Neural crest cell (in vitro differentiated cells): ENCODE results near the gene GMEB2. TPM values are rescaled to one million over a fixed set of nuclear protein-coding genes. Genes with fewer than 3 reads are reported as not detected.

Experiments used
- DNase-seq: peaks from one replicate; pipeline ENCODE4 v3.0.0; 2021; ENCODE audit warnings: low read depth, mixed read lengths, low spot score
- H3K27ac Mint-ChIP-seq: one replicate; pipeline ENCODE4 v1.8.0; 2021; ENCODE audit warnings: mild to moderate bottlenecking, mixed read lengths; ENCODE audit not compliant: unreplicated experiment
- H3K27me3 Mint-ChIP-seq: 2 replicates; pipeline ENCODE4 v1.8.0; 2021; ENCODE audit warnings: low read depth, mild to moderate bottlenecking, mixed read lengths
- H3K36me3 Mint-ChIP-seq: 2 replicates; pipeline ENCODE4 v1.8.0; 2021; ENCODE audit warnings: low read depth, mild to moderate bottlenecking, mixed read lengths
- H3K4me1 Mint-ChIP-seq: 2 replicates; pipeline ENCODE4 v1.8.0; 2021; ENCODE audit warnings: mixed read lengths
- H3K4me3 Mint-ChIP-seq: one replicate; pipeline ENCODE4 v1.8.0; 2021; ENCODE audit warnings: mild to moderate bottlenecking, mixed read lengths
- H3K9me3 Mint-ChIP-seq: 2 replicates; pipeline ENCODE4 v1.8.0; 2021; ENCODE audit warnings: mixed read lengths
- total RNA-seq: library from RNA; stranded (reverse); gene quantifications from 2 replicates; pipeline ENCODE4 v1.2.1, GENCODE V29; 2021
- TF ChIP-seq, protein P1 (sequence below): fragments of 200-600 bp; sonication (generic); conservative IDR thresholded peaks from 2 replicates; pipeline ENCODE4 v1.5.0; 2021; ENCODE audit warnings: antibody characterized with exemption, mild to moderate bottlenecking

The GMEB2 gene
- total RNA-seq, 1 donor from 2014 or later: 15.2 TPM

DNA sequence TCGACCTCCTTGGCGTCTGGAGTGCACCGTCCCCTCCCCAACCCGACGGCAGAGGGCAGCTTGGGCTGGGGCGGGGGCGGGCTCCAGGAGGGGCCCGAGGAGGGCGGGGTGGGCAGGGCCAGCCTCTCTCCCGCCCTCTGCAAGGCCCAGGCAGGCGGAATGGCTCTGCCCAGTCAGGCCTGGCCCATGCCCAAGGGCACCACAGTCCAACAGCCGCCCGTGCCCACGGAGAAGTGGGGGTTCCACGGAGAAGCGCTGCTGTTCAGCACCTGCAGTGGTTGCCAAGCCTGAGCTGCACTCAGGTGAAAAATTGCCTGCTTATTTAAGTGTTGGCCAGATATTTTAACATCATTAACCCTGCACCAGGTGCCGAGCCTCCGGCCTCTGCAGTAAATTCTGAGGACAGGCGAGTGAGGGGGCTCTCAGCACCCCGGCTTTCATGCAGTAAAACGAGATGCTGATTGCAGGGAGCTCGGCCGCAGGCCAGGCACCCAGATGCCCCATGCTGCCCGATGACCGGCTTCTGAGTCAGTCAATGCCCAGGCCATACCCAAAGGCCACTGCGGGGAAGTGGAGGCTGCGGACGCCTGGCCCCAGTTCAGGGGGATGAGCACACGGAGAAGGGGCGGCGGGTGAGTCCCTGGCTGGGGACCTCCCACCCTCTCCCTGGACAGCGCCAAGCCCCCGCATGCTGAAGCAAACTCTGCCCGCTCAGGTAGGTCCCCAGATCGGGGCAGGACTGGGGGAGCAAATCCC lies 79.0 kb downstream of the GMEB2 start, which contains the start of gene SRMS:
Gene SRMS (minus strand): TSS at position 25 of the 756 bp plus-strand sequence. CDS start 286 bp downstream, outside the sequence.
- Mint-ChIP-seq H3K27ac (no peak within 1 kb of the TSS), H3K4me1 (peaks cover 5% of the 10 kb centered on the region)

DNA sequence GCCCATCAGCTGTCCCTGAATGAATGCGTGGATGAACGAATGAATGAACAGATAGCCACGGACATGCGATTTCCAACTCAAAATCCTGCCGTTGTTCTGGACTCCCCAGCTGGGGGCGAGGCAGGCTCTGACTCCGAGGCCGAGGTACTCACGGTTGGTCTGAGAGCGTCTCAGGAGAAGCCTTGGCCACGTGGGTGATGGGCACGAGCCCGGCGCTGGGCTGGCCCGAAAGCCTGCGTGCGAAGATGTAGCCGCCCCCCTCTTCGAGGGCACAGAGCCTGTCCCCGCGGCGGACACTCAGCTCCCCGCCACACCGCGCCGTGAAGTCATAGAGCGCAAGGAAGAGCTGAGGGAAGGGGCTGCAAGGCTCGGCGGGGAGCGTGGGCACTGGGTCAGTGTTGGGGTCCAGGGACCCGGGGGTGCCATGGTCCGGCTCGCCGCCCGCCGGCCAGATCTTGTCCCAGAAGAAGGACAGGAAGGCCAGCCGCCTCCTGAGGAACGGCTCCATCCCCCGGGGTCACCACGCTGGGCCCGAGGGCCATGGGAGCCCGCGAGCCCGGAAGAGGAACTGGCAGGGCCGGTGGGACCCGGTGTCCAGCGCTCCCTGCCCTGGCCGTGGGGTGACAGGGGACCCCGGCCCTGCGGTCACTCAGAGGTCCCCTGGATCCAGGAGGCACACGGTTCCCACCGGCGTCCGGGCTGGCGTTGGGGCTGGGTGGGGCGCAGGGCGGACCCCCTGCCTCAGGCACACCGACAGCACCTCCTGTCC lies 79.8 kb downstream of the GMEB2 start:
- no peak overlapping the region for H3K27ac Mint-ChIP-seq
- no peaks in the 10 kb centered on the region for H3K9me3 Mint-ChIP-seq
- TF ChIP-seq, protein P1, sequence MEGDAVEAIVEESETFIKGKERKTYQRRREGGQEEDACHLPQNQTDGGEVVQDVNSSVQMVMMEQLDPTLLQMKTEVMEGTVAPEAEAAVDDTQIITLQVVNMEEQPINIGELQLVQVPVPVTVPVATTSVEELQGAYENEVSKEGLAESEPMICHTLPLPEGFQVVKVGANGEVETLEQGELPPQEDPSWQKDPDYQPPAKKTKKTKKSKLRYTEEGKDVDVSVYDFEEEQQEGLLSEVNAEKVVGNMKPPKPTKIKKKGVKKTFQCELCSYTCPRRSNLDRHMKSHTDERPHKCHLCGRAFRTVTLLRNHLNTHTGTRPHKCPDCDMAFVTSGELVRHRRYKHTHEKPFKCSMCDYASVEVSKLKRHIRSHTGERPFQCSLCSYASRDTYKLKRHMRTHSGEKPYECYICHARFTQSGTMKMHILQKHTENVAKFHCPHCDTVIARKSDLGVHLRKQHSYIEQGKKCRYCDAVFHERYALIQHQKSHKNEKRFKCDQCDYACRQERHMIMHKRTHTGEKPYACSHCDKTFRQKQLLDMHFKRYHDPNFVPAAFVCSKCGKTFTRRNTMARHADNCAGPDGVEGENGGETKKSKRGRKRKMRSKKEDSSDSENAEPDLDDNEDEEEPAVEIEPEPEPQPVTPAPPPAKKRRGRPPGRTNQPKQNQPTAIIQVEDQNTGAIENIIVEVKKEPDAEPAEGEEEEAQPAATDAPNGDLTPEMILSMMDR: no peak
- H3K4me3 Mint-ChIP-seq: no peak overlapping the region
- DNase-seq: no peak
- H3K36me3 Mint-ChIP-seq: no peaks in the 10 kb centered on the region
- peaks cover 5% of the 10 kb centered on the region for H3K4me1 Mint-ChIP-seq
- H3K27me3 Mint-ChIP-seq: peaks cover 4% of the 10 kb centered on the region

More for the DNA sequence above, 79.0 kb downstream of the GMEB2 start, which contains the start of gene SRMS:
- DNase-seq: no peak
- H3K36me3 Mint-ChIP-seq: no peaks in the 10 kb centered on the region
- H3K9me3 Mint-ChIP-seq: no peaks in the 10 kb centered on the region
- peaks cover 4% of the 10 kb centered on the region for H3K27me3 Mint-ChIP-seq
- TF ChIP-seq, protein P1: no peak
- no peak within 1 kb of the TSS for H3K4me3 Mint-ChIP-seq

DNA sequence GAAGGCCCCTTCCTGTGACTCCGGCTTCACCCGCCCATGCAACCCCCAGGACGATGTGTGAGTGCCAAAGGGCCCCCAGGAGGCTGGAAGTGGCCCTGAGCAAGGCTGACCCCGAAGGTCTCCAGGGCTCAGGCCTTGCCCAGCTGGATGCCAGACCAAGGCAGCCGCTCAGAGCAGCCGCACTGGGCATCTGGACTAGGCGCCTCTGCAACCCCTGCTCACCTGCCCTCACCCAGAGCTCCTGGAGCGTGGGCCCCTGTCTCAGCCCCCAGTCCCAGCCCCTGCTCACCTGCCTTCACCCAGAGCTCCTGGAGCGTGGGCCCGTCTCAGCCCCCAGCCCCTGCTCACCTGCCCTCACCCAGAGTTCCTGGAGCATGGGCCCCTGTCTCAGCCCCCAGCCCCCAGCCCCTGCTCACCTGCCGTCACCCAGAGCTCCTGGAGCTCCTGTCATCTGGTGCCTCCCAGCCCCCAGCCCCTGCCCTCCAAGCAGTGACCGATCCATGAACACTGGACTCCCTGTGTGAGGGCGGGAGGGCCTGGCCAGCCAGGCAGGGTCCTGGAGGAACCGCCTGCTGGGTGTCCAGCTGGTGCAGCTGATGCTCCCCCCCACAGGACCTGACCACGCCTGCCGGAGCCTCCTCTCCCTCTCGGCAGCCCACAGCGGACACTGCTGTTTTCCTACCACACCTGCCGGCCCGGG lies 80.5 kb downstream of the GMEB2 start:
- H3K9me3 Mint-ChIP-seq: no peaks in the 10 kb centered on the region

DNA sequence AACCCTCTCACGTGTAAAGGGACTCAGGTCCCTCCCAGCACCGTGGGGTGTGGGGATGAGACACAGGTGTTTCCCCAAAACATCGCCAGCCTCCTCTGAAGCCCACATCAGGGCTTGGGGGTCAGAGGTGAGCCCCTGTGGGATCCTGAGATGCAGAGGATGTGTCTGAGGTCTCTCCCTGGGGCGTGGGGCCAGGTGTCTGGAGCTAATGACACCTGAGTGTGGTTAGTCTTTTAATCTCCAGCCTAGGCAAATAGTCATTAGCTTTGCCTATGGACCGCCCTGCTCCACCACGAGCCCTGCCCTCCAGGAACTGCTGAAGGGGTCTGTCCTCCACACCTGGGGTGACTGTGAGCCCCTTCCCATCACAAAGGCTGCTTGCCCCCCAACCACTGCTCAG lies 81.1 kb downstream of the GMEB2 start:
- no peak for DNase-seq
- Mint-ChIP-seq H3K36me3 (no peaks in the 10 kb centered on the region), H3K4me3 (no peak overlapping the region), H3K27me3 (no peaks in the 10 kb centered on the region), H3K27ac (no peak overlapping the region), H3K9me3 (no peaks in the 10 kb centered on the region), H3K4me1 (no peaks in the 10 kb centered on the region)
- TF ChIP-seq, protein P1: no peak

More for the DNA sequence above, 80.5 kb downstream of the GMEB2 start:
- no peak for DNase-seq
- peaks cover 5% of the 10 kb centered on the region for H3K4me1 Mint-ChIP-seq
- no peak overlapping the region for H3K27ac Mint-ChIP-seq
- H3K36me3 Mint-ChIP-seq: no peaks in the 10 kb centered on the region
- peaks cover 4% of the 10 kb centered on the region for H3K27me3 Mint-ChIP-seq
- TF ChIP-seq, protein P1: no peak
- no peak overlapping the region for H3K4me3 Mint-ChIP-seq

DNA sequence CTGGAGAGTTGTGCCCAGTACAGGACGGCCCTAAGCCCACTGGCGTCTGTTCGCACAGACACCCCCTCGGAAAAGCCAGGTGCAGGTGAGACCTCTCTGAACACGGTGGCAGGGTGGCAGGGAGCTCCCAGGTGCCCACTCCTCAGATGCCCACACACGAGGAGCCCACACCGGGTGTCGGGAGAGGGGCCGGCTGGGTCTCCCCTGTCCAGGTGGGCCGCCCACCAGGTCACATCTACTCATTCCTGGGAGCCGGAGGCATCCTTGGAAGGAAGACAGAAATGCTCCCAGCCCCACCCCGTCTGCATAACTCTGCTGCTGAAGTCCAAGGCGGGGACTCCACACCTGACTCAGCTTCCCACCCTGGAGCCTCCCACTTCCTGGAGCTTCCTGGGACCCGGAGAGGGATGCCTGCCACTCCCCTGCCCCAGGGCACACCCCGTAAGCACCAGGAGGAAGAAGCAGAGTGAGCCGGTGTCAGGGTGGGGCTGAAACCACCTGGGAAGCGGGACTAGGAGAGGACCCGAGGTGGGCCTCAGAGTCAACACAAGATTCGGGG lies 81.9 kb downstream of the GMEB2 start:
- H3K4me3 Mint-ChIP-seq: no peak overlapping the region
- H3K36me3 Mint-ChIP-seq: no peaks in the 10 kb centered on the region
- no peaks in the 10 kb centered on the region for H3K4me1 Mint-ChIP-seq
- TF ChIP-seq, protein P1: no peak
- H3K9me3 Mint-ChIP-seq: no peaks in the 10 kb centered on the region
- H3K27me3 Mint-ChIP-seq: no peaks in the 10 kb centered on the region
- no peak overlapping the region for H3K27ac Mint-ChIP-seq
- DNase-seq: no peak
